ENCODE measurements around the gene ITPRID2.

The ITPRID2 gene

DNA sequence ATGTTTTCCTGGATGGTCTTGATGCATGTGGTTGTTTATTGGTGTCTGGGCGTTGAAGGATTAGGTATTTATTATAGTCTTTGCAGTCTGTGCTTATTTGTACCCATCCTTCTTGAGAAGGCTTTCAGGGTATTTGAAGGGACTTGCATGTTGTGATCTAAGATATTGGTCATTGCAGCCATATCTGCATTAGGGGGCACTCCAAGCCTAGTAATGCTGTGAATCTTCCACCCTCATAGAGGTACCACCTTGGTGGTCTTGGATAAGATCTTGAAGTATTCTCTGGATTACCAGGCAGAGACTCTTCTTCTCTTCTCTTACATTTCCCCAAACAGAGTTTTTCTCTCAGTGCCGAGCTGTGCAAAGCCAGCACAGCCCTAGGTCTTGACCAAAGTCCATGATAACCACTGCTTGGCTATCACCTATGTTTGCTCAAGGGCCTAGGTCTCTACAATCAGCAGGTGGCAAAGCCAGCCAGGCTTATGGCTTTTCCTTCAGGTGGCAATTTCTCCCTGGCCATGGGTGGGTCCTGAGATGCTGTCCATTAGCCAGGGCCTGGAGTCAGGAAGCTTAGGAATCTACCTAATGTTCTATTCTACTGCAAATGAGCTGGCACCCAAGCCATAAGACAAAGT, 78.7 kb downstream of the ITPRID2 start:
- no peak overlapping the region for H3K4me3 ChIP-seq (replicated peaks in 1 of 2; ENCODE audit: low read depth in 2 of 2, low read length in 2 of 2)
- TF ChIP-seq, protein P1, sequence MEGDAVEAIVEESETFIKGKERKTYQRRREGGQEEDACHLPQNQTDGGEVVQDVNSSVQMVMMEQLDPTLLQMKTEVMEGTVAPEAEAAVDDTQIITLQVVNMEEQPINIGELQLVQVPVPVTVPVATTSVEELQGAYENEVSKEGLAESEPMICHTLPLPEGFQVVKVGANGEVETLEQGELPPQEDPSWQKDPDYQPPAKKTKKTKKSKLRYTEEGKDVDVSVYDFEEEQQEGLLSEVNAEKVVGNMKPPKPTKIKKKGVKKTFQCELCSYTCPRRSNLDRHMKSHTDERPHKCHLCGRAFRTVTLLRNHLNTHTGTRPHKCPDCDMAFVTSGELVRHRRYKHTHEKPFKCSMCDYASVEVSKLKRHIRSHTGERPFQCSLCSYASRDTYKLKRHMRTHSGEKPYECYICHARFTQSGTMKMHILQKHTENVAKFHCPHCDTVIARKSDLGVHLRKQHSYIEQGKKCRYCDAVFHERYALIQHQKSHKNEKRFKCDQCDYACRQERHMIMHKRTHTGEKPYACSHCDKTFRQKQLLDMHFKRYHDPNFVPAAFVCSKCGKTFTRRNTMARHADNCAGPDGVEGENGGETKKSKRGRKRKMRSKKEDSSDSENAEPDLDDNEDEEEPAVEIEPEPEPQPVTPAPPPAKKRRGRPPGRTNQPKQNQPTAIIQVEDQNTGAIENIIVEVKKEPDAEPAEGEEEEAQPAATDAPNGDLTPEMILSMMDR (IDR thresholded peaks at IDR 0.05; ENCODE audit: low read depth, low read length) = no peak
- DNase-seq (ENCODE audit: low read depth in 2 of 2) = no peak

DNA sequence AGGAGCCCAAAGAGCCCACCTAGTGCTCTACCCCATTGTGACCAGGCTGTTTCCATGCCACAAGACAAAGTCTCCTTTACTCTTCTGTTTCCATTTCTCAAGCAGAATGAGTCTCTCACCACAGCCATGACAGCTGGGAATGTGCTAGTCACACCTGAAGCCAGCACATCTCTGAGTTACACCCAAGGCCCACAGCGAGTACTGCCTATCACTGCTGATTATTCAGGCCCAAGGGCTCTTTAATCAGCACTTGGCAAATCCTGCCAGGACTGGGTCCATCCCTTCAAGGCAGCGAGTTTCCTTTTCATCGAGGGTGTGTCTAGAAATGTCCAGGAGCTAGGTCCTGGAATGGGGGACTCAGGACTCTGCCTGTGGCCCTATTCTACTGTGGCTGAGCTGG, 79.5 kb downstream of the ITPRID2 start:
- TF ChIP-seq, protein P1 (IDR thresholded peaks at IDR 0.05; ENCODE audit: low read depth, low read length) = no peak
- no peak overlapping the region for H3K4me3 ChIP-seq (replicated peaks in 1 of 2; ENCODE audit: low read depth in 2 of 2, low read length in 2 of 2)
- no peak for DNase-seq (ENCODE audit: low read depth in 2 of 2)

DNA sequence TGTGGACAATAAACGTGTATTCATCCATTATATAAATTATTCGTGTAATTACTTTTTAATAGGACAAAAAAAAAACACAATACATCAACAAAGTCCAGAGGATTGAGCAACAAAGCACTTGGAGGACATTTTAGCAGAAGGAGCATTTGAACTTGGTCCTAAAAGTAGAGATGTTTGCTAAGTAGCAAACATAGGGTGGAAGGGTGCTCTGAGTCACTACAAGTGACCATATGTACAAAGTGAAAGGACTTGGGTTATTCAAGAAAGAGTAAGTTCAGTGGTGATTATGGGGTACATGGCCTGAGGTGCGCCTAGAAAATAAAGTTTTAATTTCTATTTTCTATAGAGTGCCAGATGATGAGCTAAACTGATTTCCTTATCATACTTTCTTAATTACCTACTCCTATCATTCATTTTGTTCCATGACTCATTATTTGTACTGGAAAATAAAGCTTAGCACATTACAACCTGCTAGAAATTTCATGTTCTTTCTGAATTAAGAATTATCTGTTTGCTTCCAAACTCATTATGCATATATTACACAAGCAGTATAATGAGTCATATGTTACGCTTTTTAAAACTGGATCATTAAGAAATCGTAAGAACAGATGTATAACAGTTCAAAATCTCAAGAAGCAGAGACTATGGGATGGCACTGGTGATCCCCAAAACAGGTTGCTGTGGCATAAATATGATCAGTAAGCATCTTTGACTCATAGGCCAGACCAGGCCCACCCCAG, 81.1 kb downstream of the ITPRID2 start:
- TF ChIP-seq, protein P1 (IDR thresholded peaks at IDR 0.05; ENCODE audit: low read depth, low read length) = no peak
- no peak overlapping the region for H3K4me3 ChIP-seq (replicated peaks in 1 of 2; ENCODE audit: low read depth in 2 of 2, low read length in 2 of 2)
- DNase-seq (ENCODE audit: low read depth in 2 of 2) = peak in 1 of 2 donors; percentile 12

DNA sequence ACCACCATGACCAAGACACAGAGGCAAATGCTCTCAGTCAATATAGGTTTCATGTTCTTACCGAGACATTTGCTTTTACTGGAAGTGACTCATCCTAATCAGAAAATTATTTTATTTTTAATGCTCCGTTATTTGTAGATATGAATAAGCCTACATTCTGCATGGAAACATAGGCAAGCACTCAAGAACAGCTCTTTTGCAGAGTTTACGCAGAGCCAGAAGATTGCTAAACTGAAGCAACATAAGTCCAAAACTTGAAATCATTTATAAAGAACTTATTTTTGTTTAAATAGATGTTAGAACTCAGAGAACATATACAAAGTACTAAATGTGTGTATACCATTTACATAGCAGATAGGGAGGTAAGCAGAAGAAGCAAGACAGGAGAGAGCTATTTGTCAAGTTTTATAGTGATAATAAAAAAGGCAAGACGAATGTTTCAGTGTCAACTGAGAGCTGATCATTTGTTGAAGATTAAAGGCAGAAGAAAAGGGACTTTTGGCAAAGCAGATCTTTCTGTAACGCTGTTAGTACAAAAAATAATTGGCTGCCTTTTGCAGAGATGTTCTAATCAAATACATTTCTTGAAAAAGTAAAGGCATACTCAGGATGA, 81.7 kb downstream of the ITPRID2 start:
- TF ChIP-seq, protein P1 (IDR thresholded peaks at IDR 0.05; ENCODE audit: low read depth, low read length) = no peak
- no peak overlapping the region for H3K4me3 ChIP-seq (replicated peaks in 1 of 2; ENCODE audit: low read depth in 2 of 2, low read length in 2 of 2)
- no peak for DNase-seq (ENCODE audit: low read depth in 2 of 2)

DNA sequence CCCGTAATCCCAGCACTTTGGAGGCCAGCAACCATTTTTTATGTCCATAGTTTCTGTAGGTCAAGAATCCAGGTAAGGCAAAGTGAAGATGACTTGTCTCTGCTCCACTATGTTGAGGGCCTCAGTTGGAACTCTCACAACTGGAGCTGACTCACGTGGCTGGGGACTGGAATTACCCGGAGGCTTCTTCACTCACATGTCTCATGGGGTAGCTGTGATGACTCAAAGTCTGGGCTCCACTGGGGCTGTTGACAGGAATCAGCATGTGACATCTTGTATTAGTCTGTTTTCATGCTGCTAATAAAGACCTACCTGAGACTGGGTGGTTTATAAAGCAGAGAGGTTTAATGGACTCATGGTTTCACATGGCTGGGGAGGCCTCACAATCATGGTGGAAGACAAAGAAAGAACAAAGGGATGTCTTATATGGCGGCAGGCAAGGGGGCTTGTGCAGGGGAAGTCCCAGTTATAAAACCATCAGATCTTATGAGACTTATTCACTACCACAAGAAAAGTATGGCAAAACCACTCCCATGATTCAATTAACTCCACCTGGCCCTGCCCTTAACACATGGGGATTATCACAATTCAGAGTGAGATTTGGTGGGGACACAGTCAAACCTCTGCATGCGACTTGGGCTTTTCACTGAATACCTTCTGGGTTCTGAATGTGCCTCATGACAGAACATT, 86.3 kb downstream of the ITPRID2 start:
- TF ChIP-seq, protein P1 (IDR thresholded peaks at IDR 0.05; ENCODE audit: low read depth, low read length) = no peak
- peak in 1 of 2 donors; percentile 81 for DNase-seq (ENCODE audit: low read depth in 2 of 2)
- H3K4me3 ChIP-seq (replicated peaks in 1 of 2; ENCODE audit: low read depth in 2 of 2, low read length in 2 of 2) = no peak overlapping the region

DNA sequence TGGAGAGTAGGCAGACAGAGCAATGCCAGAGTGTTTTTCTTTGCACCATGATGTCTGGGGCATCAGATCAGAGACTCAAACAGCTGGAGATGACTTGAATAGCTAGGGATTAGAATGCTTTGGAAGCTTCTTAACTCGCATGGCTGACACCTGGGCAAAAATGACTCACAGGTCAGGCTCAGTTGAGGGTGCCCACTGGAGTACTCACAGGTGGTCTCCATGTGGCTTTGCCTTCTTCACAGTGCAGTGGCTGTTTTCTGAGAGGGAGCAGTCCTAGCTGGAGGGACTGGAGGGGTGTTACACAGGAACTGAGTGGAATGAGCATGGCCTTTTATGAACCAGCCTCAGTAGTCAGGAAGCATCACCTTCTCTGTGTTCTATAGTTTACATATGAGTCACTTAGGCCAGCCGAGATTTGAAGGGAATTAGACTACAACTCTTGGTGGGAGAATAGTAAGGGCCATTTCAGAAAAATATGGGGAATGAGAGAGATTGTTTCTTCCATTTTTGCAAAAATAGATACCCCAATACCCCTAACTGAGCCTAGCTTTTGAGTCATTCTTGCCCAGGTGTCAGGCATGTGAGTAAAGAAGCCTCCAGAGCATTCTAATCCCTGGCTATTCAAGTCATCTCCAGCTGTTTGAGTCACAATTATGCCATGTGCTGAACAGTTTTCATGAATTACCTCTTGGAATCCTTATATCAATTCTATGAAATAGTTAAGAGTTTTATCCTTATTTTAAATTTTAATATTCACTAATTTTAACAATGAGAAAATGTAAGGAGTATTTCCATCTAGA, 87.0 kb downstream of the ITPRID2 start:
- DNase-seq (ENCODE audit: low read depth in 2 of 2) = peak in 1 of 2 donors; percentile 18
- TF ChIP-seq, protein P1 (IDR thresholded peaks at IDR 0.05; ENCODE audit: low read depth, low read length) = no peak
- no peak overlapping the region for H3K4me3 ChIP-seq (replicated peaks in 1 of 2; ENCODE audit: low read depth in 2 of 2, low read length in 2 of 2)
